K562 (cell line): ENCODE results near the gene BEND5. TPM values are rescaled to one million over a fixed set of nuclear protein-coding genes. Genes with fewer than 3 reads are reported as not detected.

ENCODE experiments used
- ATAC-seq: fragments of 200-7000 bp; cut with Tn5 transposase; 3 replicates; pipeline ENCODE4 v1.9.1; 2020; ENCODE audit warnings: moderate library complexity
- BruUV-seq: library from RNA; stranded (reverse); fragments of 400-500 nt; replicated peaks from 2 replicates; lab custom pipeline; 2021; lab: Mats Ljungman, UMichigan
- CTCF ChIA-PET: fragments of 300-600 bp; formaldehyde crosslinking; extraction: SDS; loops from one replicate; lab custom pipeline; 2021; ENCODE audit warnings: low intra/inter-chr PET ratio; lab: Yijun Ruan, JAX
- POLR2A ChIA-PET: fragments of 300-600, 350-650 bp; sonication (Branson Sonifier 250); formaldehyde crosslinking; extraction: SDS; loops from one replicate; lab custom pipeline; 2021; ENCODE audit warnings: antibody characterized with exemption, inconsistent platforms; lab: Yijun Ruan, JAX
- DNase-seq, 4 experiments: peaks; one replicate each; pipeline versions ENCODE4 v3.0.0 to v3.0.0-alpha.2; 2011 to 2018; ENCODE audit warnings: low spot score in 3 of 4, mixed read lengths in 3 of 4; ENCODE audit errors: extremely low read depth in 1 of 4
- FAIRE-seq: peaks from 2 replicates; lab custom pipeline; 2011; peaks lifted over from hg19 to GRCh38; lab: Jason Lieb, UNC
- H2AFZ ChIP-seq: 2 replicates; pipeline ENCODE4 v1.6.0; 2011; ENCODE audit warnings: low read depth, low read length, control low read depth, inconsistent platforms
- H3K27ac ChIP-seq: fragments of 200-600 bp; 3 replicates; pipeline ENCODE4 v1.8.0; 2011; ENCODE audit warnings: low read depth, mild to moderate bottlenecking, control low read depth, inconsistent platforms, low read length, moderate library complexity, mixed read lengths; ENCODE audit errors: extremely low read depth
- H3K27me3 ChIP-seq, 2 experiments: fragments of 300-600 bp in 1 of 2; 2 replicates in 1 of 2; 3 replicates in 1 of 2; pipeline versions ENCODE4 v1.6.0 to v1.8.0; 2011; ENCODE audit warnings: inconsistent platforms in 2 of 2, low read length in 2 of 2, mild to moderate bottlenecking in 1 of 2, mixed read lengths in 1 of 2, moderate library complexity in 1 of 2; ENCODE audit not compliant: control insufficient read depth in 2 of 2, insufficient read depth in 2 of 2
- H3K36me3 ChIP-seq: fragments of 300-600 bp; 3 replicates; pipeline ENCODE4 v1.8.0; 2011; ENCODE audit warnings: mild to moderate bottlenecking, low read length, inconsistent platforms; ENCODE audit not compliant: control insufficient read depth, insufficient read depth
- H3K4me1 ChIP-seq, 2 experiments: fragments of 200-600 bp in 1 of 2; replicated peaks in 1 of 2; 2 replicates in 1 of 2; 3 replicates in 1 of 2; pipeline versions ENCODE4 v1.5.1 to v1.8.0; 2011; ENCODE audit warnings: inconsistent platforms in 2 of 2, low read length in 2 of 2, mild to moderate bottlenecking in 1 of 2, mixed read lengths in 1 of 2, moderate library complexity in 1 of 2; ENCODE audit not compliant: control insufficient read depth in 2 of 2, insufficient read depth in 2 of 2
- H3K4me2 ChIP-seq: 2 replicates; pipeline ENCODE4 v1.6.1; 2011; ENCODE audit warnings: low read length, control low read depth, inconsistent platforms, mixed read lengths; ENCODE audit not compliant: insufficient read depth
- H3K4me3 ChIP-seq: fragments of 200-600 bp; sonication (generic), shearing (Covaris generic); 2 replicates; pipeline ENCODE4 v1.5.1; 2016; ENCODE audit warnings: control low read depth, inconsistent platforms
- H3K79me2 ChIP-seq: fragments of 200-600 bp; 3 replicates; pipeline ENCODE4 v1.8.0; 2011; ENCODE audit warnings: low read length, inconsistent platforms; ENCODE audit not compliant: control insufficient read depth, insufficient read depth
- H3K9ac ChIP-seq, 2 experiments: 2 replicates each; pipeline versions ENCODE4 v1.6.0 to v1.6.1; 2011; ENCODE audit warnings: low read depth in 2 of 2, low read length in 2 of 2, control low read depth in 1 of 2, inconsistent platforms in 1 of 2, mild to moderate bottlenecking in 1 of 2, mixed read lengths in 1 of 2; ENCODE audit not compliant: insufficient read depth in 1 of 2
- H3K9me1 ChIP-seq: one replicate; pipeline ENCODE4 v1.6.0; 2011; ENCODE audit warnings: inconsistent platforms, mild to moderate bottlenecking, low read length, moderate library complexity; ENCODE audit not compliant: control insufficient read depth, insufficient read depth
- H3K9me3 ChIP-seq: replicated peaks from 2 replicates; pipeline ENCODE4 v1.5.1; 2011; ENCODE audit warnings: low read depth, low read length, inconsistent platforms; ENCODE audit not compliant: control insufficient read depth, insufficient read depth
- H4K20me1 ChIP-seq: replicated peaks from 2 replicates; pipeline ENCODE4 v1.6.1; 2011; ENCODE audit warnings: low read length, inconsistent platforms, mixed read lengths; ENCODE audit not compliant: control insufficient read depth, insufficient read depth
- ARHGAP35 ChIP-seq: fragments of 450-650 bp; IDR thresholded peaks from 2 replicates; pipeline ENCODE4 v1.6.1; 2018; ENCODE audit not compliant: partially characterized antibody
- BACH1 ChIP-seq: fragments of 200-800 bp; sonication (Bioruptor generic); IDR thresholded peaks from 2 replicates; pipeline ENCODE4 v1.6.1; 2016; ENCODE audit warnings: missing genetic modification characterization, missing compliant biosample characterization
- BCL6 ChIP-seq: fragments of 250-450 bp; sonication (Bioruptor Pico); IDR thresholded peaks from 2 replicates; pipeline ENCODE4 v1.4.0; 2020
- BRD9 ChIP-seq: fragments of 450-650 bp; IDR thresholded peaks from 2 replicates; pipeline ENCODE4 v1.6.1; 2018; ENCODE audit warnings: low read depth; ENCODE audit not compliant: partially characterized antibody
- CEBPG ChIP-seq, 3 experiments: fragments of 200-800 bp in 1 of 3; sonication (Bioruptor generic) in 1 of 3; sonication (generic) in 1 of 3; formaldehyde crosslinking in 1 of 3; IDR thresholded peaks in 2 of 3; conservative IDR thresholded peaks in 1 of 3; 2 replicates each; pipeline versions ENCODE4 v1.6.1 to v1.8.0; 2016 to 2022; ENCODE audit warnings: missing compliant biosample characterization in 2 of 3, missing genetic modification characterization in 2 of 3, mild to moderate bottlenecking in 1 of 3, missing genetic modification reagents in 1 of 3
- E4F1 ChIP-seq: fragments of 250-450 bp; sonication (Bioruptor Pico); IDR thresholded peaks from 2 replicates; pipeline ENCODE4 v1.5.0; 2021; ENCODE audit warnings: mild to moderate bottlenecking, borderline replicate concordance
- FOXM1 ChIP-seq, 2 experiments: fragments of 450-650 bp in 1 of 2; sonication (generic) in 1 of 2; formaldehyde crosslinking in 1 of 2; IDR thresholded peaks; 2 replicates each; pipeline versions ENCODE4 v1.6.1 to v1.9.0; 2017 to 2022; ENCODE audit warnings: low read depth in 2 of 2, mild to moderate bottlenecking in 2 of 2, missing genetic modification reagents in 1 of 2, moderate library complexity in 1 of 2
- GATA2 ChIP-seq: sonication (generic); formaldehyde crosslinking; IDR thresholded peaks from 2 replicates; pipeline ENCODE4 v1.4.0; 2020; ENCODE audit warnings: mild to moderate bottlenecking, missing genetic modification reagents
- GTF2F1 ChIP-seq: IDR thresholded peaks from 2 replicates; pipeline ENCODE4 v1.6.1; 2011; ENCODE audit warnings: low read depth, low read length, improper control_type of control experiment
- IRF2 ChIP-seq: sonication (generic); formaldehyde crosslinking; IDR thresholded peaks from 2 replicates; pipeline ENCODE4 v1.8.1; 2022; ENCODE audit warnings: mild to moderate bottlenecking, missing genetic modification reagents
- KLF6 ChIP-seq: fragments of 250-450 bp; sonication (Bioruptor Pico); IDR thresholded peaks from 2 replicates; pipeline ENCODE4 v1.4.0; 2020; ENCODE audit warnings: mild to moderate bottlenecking, moderate library complexity, borderline replicate concordance
- RFX5 ChIP-seq: IDR thresholded peaks from 2 replicates; pipeline ENCODE4 v1.6.1; 2011; ENCODE audit warnings: low read depth, mild to moderate bottlenecking, improper control_type of control experiment, low read length
- TRIM28 ChIP-seq: fragments of 450-650 bp; IDR thresholded peaks from 2 replicates; pipeline ENCODE4 v1.6.1; 2017
- XRCC3 ChIP-seq: fragments of 450-650 bp; IDR thresholded peaks from 2 replicates; pipeline ENCODE4 v1.6.1; 2017; ENCODE audit warnings: mild to moderate bottlenecking, moderate library complexity
- ZNF707 ChIP-seq: fragments of 250-450 bp; sonication (Bioruptor Pico); conservative IDR thresholded peaks from 2 replicates; pipeline ENCODE4 v1.8.0; 2022; ENCODE audit warnings: inconsistent platforms, mild to moderate bottlenecking, moderate library complexity
- WGBS: fragments of 100-300 bp; shearing (Covaris generic); methylation state at CpG from one replicate; pipeline ENCODE4 v1.1.6; 2016; ENCODE audit warnings: low coverage, mixed read lengths; ENCODE audit not compliant: insufficient coverage; ENCODE audit errors: missing lambda C conversion rate; 5-methylcytosine and 5-hydroxymethylcytosine counted together
- in situ Hi-C: fragments of 300-500 bp; cut with MboI; formaldehyde crosslinking; loops from 4 replicates; pipeline ENCODE4 v1.15.0; 2018; ENCODE audit warnings: inconsistent platforms, mixed read lengths
- intact Hi-C: fragments of 100-400 bp; cut with micrococcal nuclease; formaldehyde crosslinking; loops from 2 replicates; pipeline ENCODE4 v1.14.2; 2022
- polyA plus RNA-seq, 8 experiments: library from polyadenylated mRNA; depleted of rRNA in 4 of 8; stranded (reverse) in 5 of 8; unstranded in 3 of 8; fragments of >200 nt; fragmentation: Nextera tagmentation in 2 of 8; fragmentation: Illumina TruSeq in 1 of 8; extraction: Ambion mirVana in 2 of 8; extraction: Trizol in 1 of 8; gene quantifications; 2 replicates each; pipeline versions ENCODE4 v1.2.1 to v1.2.3, GENCODE V29; 2011 to 2014; ENCODE audit warnings: inconsistent platforms in 1 of 8, missing spikeins in 1 of 8
- total RNA-seq, 7 experiments: library from RNA; depleted of rRNA in 6 of 7; stranded (reverse); fragments of >200 nt in 6 of 7; fragmentation: Illumina TruSeq in 2 of 7; extraction: Trizol in 2 of 7; gene quantifications; 2 replicates each; pipeline versions ENCODE4 v1.2.1 to v1.2.3, GENCODE V29; 2011 to 2021; ENCODE audit warnings: low replicate concordance in 1 of 7

The BEND5 gene
- total and polyA plus RNA-seq, 9 of the 15 experiments (the other 6 are each of a cell fraction or from before 2014, with no cell fraction given) = not detected

DNA sequence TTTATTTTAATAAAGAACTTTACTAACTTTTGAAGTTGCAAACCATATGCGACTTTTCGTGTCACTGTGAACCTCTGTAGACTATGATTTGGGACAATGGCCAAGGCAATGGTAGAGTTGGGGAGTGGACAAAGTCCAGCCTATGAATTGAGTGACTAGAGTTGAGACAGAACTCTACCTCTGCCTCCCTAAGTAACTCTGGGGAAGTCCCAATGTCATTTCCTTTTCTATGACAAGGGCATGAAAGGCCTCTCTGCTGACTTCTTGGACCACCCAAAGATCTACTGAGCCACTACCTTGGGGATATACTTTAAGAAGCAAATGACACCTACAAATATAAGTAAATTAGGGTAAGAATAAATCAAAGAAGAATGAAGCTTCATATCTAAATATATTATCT, 19.3 kb downstream of the BEND5 start (continued):
- no peak for TF ChIP-seq CEBPG (CRISPR knock-in tag; IDR thresholded peaks at IDR 0.05)
- TF ChIP-seq CEBPG (tag; conservative IDR thresholded peaks at IDR 0.05 in 1 of 2, IDR thresholded peaks at IDR 0.05 in 1 of 2) = no peak

DNA sequence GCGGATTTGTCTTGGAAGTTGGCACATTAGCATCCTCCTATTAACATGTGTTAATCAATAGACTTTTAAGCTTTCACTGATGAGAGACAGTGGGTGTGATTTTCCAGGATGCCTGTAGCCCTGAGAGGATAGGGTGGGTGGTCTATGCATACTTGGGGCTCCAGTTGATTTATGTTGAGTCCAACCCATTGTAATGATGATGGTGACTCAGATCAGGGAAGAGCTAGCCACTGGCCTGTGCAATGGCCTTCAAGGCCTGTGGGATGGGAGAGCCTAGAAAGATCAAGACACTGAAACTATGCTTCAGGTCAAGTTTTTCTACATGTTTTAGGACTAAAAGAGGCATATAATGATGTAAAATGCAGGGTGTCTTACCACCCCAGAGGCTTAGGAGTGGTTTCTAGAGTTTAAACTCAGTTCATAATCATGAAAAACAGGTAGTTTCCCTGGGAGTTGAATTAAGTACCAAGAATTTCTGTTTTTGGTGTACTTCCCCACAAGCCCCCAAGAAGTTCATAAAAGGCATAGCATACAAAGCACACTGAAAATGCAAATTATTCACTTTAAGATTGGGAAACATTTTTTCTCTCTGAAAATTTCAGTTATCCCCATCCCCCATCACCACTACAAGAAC, 19.9 kb downstream of the BEND5 start:
- no peak overlapping the region for H2AFZ ChIP-seq
- no TSS peak for BruUV-seq
- intact Hi-C loops (no loop called here), in situ Hi-C loops (no loop called here)
- no peaks in the 10 kb centered on the region for H3K4me1 ChIP-seq
- no peaks in the 10 kb centered on the region for H3K27me3 ChIP-seq
- WGBS = 0% methylated on average over 1 of the region's 1 CpG
- no peak for TF ChIP-seq BCL6 (CRISPR knock-in tag)
- TF ChIP-seq ARHGAP35 = no peak
- TF ChIP-seq GTF2F1 = no peak
- TF ChIP-seq GATA2 (CRISPR knock-in tag) = no peak
- no peak for TF ChIP-seq BRD9
- no peak for TF ChIP-seq BACH1 (tag)
- TF ChIP-seq KLF6 = no peak
- TF ChIP-seq XRCC3 = no peak
- no peak for TF ChIP-seq TRIM28
- no peak for TF ChIP-seq IRF2 (CRISPR knock-in tag)
- no peak for TF ChIP-seq FOXM1 (IDR thresholded peaks at IDR 0.05; ENCODE audit: low read depth)
- no peak for TF ChIP-seq FOXM1 (CRISPR knock-in tag; IDR thresholded peaks at IDR 0.05; ENCODE audit: low read depth)
- TF ChIP-seq E4F1 = no peak
- TF ChIP-seq RFX5 = no peak
- TF ChIP-seq ZNF707 (CRISPR knock-in tag) = no peak
- H4K20me1 ChIP-seq = no peaks in the 10 kb centered on the region; the same call in 1 of the 2 replicates
- H3K4me3 ChIP-seq = no peak overlapping the region
- H3K9ac ChIP-seq = no peak overlapping the region
- H3K79me2 ChIP-seq = no peaks in the 10 kb centered on the region
- H3K9me3 ChIP-seq = no peaks in the 10 kb centered on the region
- no peak overlapping the region for H3K27ac ChIP-seq
- DNase-seq = no peak
- H3K36me3 ChIP-seq = no peaks in the 10 kb centered on the region
- H3K9me1 ChIP-seq = no peaks in the 10 kb centered on the region
- CTCF ChIA-PET = no interaction called here
- POLR2A ChIA-PET = no interaction called here
- H3K4me2 ChIP-seq = no peak overlapping the region
- FAIRE-seq = no peak
- ATAC-seq = no peak
